ENCODE measurements around the gene SMIM35.

DNA sequence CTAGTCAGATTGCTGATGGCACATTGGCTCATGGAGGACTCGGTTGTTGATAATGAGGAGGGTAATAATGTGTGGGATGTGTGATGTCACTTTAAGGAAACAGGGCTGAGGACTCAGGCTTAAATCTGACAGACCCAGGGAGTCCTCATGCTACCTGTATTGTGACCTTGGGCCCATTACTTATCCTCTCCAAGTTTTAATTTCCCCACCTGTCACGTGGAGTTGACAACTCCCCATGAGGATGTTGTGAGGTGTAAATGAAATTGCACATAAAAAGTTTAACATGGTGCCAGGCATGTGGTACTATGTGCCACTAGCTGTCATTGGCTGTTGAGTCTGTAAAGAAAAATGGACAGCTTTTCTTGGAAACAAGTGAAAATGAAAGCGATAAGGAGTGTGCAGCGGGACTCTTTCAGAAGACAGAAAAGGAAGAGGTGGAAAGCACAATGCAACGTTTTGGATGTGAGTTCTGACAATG is 85.2 kb downstream of the SMIM35 start:
- no peak for TF ChIP-seq POLR2A (IDR thresholded peaks at IDR 0.05)
- TF ChIP-seq, protein P1, sequence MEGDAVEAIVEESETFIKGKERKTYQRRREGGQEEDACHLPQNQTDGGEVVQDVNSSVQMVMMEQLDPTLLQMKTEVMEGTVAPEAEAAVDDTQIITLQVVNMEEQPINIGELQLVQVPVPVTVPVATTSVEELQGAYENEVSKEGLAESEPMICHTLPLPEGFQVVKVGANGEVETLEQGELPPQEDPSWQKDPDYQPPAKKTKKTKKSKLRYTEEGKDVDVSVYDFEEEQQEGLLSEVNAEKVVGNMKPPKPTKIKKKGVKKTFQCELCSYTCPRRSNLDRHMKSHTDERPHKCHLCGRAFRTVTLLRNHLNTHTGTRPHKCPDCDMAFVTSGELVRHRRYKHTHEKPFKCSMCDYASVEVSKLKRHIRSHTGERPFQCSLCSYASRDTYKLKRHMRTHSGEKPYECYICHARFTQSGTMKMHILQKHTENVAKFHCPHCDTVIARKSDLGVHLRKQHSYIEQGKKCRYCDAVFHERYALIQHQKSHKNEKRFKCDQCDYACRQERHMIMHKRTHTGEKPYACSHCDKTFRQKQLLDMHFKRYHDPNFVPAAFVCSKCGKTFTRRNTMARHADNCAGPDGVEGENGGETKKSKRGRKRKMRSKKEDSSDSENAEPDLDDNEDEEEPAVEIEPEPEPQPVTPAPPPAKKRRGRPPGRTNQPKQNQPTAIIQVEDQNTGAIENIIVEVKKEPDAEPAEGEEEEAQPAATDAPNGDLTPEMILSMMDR (IDR thresholded peaks at IDR 0.05): no peak
